GM19467 (cell line): ENCODE results near the gene SLC7A10.
"Not testable (repeated sequence)": the region's sequence is repeated elsewhere in the genome, so short reads cannot be mapped to it uniquely, and the experiment has no call there.

ENCODE experiments used
- ATAC-seq: cut with Tn5 transposase; IDR thresholded peaks from one replicate; pipeline ENCODE4 v1.9.1; 2021; ENCODE audit warnings: mild to moderate bottlenecking, moderate library complexity; ENCODE audit not compliant: unreplicated experiment

SLC7A10 gene

GRCh38 chr19:33220115-33220514 lies 5.5 kb downstream of the SLC7A10 start:
- ATAC-seq, result no peak

GRCh38 chr19:33219261-33219815 lies 6.3 kb downstream of the SLC7A10 start:
- no peak for ATAC-seq

- ATAC-seq, result no peak
Observed at GRCh38 chr19:33217881-33218280, 7.8 kb downstream of the SLC7A10 start.

GRCh38 chr19:33216198-33216830 lies 9.3 kb downstream of the SLC7A10 start:
- ATAC-seq, result no peak

- no peak for ATAC-seq
Observed at GRCh38 chr19:33215438-33216197, 10.0 kb downstream of the SLC7A10 start.

GRCh38 chr19:33214596-33214995 lies 11.1 kb downstream of the SLC7A10 start:
- ATAC-seq, result no peak

- no peak for ATAC-seq
Observed at GRCh38 chr19:33212436-33213172, 13.0 kb downstream of the SLC7A10 start.

GRCh38 chr19:33211794-33212435 lies 13.7 kb downstream of the SLC7A10 start:
- no peak for ATAC-seq

GRCh38 chr19:33210266-33210940 lies 15.2 kb downstream of the SLC7A10 start:
- no peak for ATAC-seq

- not testable (repeated sequence) for ATAC-seq
Observed at GRCh38 chr19:33209850-33210230, 15.8 kb downstream of the SLC7A10 start.

GRCh38 chr19:33208904-33209849 lies 16.5 kb downstream of the SLC7A10 start:
- ATAC-seq, result no peak

GRCh38 chr19:33208371-33208895 lies 17.2 kb downstream of the SLC7A10 start:
- ATAC-seq, result no peak

- ATAC-seq, result no peak
Observed at GRCh38 chr19:33207903-33208302, 17.7 kb downstream of the SLC7A10 start.

GRCh38 chr19:33207040-33207620 lies 18.5 kb downstream of the SLC7A10 start:
- ATAC-seq, result no peak

GRCh38 chr19:33206261-33207039 lies 19.2 kb downstream of the SLC7A10 start:
- ATAC-seq, result no peak

- no peak for ATAC-seq
Observed at GRCh38 chr19:33205531-33206260, 20.0 kb downstream of the SLC7A10 start.

GRCh38 chr19:33205110-33205509 lies 20.5 kb downstream of the SLC7A10 start:
- ATAC-seq, result no peak
